ENCODE results near the gene HSD17B2.

Gene HSD17B2

DNA sequence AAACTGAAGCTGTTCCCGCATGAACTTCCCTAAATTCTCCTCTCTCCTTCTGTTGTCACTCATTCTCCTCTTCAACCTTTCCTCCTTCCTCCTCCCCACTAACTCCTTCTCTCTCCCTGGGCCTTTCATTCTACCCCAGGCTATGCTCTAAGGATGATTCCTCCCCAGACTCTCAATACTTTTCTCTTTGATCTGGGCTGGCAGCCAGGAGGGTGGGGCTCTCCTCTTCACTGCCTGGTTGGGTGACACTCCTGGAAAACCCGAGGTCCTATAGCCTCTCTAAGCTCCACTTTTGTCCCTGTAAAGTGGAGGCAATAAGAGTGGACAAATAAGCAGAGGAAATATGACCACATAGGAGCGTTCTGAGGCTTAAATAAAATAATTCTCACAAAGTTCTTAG is 46.2 kb downstream of the HSD17B2 start:
- Histone ChIP-seq H3K27ac (replicated peaks) (no peak overlapping the region), H3K27me3 (ENCODE audit: insufficient read depth, poor library complexity, severe bottlenecking) (no peaks in the 10 kb centered on the region), H3K4me3 (replicated peaks; ENCODE audit: insufficient read depth, low read length) (no peak overlapping the region)
- no peak for DNase-seq (ENCODE audit: low read depth in 1 of 2, low spot score in 1 of 2)
- TF ChIP-seq, protein P1, sequence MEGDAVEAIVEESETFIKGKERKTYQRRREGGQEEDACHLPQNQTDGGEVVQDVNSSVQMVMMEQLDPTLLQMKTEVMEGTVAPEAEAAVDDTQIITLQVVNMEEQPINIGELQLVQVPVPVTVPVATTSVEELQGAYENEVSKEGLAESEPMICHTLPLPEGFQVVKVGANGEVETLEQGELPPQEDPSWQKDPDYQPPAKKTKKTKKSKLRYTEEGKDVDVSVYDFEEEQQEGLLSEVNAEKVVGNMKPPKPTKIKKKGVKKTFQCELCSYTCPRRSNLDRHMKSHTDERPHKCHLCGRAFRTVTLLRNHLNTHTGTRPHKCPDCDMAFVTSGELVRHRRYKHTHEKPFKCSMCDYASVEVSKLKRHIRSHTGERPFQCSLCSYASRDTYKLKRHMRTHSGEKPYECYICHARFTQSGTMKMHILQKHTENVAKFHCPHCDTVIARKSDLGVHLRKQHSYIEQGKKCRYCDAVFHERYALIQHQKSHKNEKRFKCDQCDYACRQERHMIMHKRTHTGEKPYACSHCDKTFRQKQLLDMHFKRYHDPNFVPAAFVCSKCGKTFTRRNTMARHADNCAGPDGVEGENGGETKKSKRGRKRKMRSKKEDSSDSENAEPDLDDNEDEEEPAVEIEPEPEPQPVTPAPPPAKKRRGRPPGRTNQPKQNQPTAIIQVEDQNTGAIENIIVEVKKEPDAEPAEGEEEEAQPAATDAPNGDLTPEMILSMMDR (IDR thresholded peaks at IDR 0.05; ENCODE audit: insufficient read depth, low read length), result no peak
- TF ChIP-seq SPI1 (IDR thresholded peaks at IDR 0.05; ENCODE audit: borderline replicate concordance, low read depth) (no peak), POLR2AphosphoS5 (IDR thresholded peaks at IDR 0.05; ENCODE audit: low read depth) (no peak), GABPA (IDR thresholded peaks at IDR 0.05; ENCODE audit: low read depth) (no peak)

DNA sequence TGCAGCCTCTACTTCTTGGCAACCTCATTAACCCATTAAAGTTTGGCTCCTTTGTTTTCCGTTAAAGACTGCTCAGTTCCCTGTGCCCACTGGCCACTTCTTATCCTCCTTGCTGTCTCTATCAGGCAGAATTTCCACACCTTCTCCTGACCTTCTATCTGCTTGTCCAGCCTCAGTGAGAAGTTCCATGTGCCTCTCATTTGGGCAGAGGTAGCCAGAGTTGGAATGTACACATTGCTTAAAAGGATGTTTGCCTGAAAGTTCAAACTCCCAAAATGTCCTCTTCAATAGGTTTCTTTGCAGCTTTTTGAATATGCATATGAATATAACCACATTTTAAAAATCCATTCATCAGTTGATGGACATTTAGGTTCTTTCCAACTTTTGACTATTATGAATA is 47.0 kb downstream of the HSD17B2 start:
- Histone ChIP-seq H3K27ac (replicated peaks) (no peak overlapping the region), H3K27me3 (ENCODE audit: insufficient read depth, poor library complexity, severe bottlenecking) (no peaks in the 10 kb centered on the region), H3K4me3 (replicated peaks; ENCODE audit: insufficient read depth, low read length) (no peak overlapping the region)
- TF ChIP-seq, protein P1 (IDR thresholded peaks at IDR 0.05; ENCODE audit: insufficient read depth, low read length), result no peak
- no peak for TF ChIP-seq GABPA (IDR thresholded peaks at IDR 0.05; ENCODE audit: low read depth)
- DNase-seq (ENCODE audit: low read depth in 1 of 2, low spot score in 1 of 2), result no peak

DNA sequence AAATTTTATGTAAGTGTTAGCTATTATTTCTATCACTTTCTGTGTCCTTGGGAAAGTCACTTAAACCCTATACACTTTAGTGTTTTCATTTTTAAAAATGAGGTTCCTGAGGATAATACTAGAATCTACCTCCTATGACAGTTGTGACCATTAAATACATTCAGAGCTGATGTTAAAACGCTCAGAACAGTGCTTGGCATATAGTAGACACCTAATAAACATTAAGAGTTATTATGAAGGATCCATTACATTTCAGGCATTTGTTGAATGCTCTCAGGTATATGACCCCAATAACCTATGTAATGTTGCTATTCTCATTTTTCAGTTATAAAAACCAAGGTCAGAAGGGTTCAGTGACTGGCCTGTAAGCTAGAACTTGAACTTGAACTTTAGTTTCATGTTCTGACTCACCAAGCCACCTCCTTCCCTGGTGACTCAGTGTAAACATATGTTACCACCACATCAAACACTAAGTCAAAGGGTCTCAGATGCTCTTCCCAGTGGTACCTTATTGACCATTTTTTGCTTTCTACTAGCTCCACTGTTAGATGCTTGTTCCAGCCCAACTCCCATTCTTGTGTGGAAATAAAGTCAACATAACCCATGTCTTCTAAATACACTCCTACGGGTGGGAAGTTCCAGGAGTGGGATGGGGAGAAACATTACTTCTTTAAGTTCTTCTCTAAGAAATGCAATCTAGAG is 47.6 kb downstream of the HSD17B2 start:
- Histone ChIP-seq H3K27ac (replicated peaks) (no peak overlapping the region), H3K4me3 (replicated peaks; ENCODE audit: insufficient read depth, low read length) (no peak overlapping the region), H3K27me3 (ENCODE audit: insufficient read depth, poor library complexity, severe bottlenecking) (no peaks in the 10 kb centered on the region)
- TF ChIP-seq, protein P2, sequence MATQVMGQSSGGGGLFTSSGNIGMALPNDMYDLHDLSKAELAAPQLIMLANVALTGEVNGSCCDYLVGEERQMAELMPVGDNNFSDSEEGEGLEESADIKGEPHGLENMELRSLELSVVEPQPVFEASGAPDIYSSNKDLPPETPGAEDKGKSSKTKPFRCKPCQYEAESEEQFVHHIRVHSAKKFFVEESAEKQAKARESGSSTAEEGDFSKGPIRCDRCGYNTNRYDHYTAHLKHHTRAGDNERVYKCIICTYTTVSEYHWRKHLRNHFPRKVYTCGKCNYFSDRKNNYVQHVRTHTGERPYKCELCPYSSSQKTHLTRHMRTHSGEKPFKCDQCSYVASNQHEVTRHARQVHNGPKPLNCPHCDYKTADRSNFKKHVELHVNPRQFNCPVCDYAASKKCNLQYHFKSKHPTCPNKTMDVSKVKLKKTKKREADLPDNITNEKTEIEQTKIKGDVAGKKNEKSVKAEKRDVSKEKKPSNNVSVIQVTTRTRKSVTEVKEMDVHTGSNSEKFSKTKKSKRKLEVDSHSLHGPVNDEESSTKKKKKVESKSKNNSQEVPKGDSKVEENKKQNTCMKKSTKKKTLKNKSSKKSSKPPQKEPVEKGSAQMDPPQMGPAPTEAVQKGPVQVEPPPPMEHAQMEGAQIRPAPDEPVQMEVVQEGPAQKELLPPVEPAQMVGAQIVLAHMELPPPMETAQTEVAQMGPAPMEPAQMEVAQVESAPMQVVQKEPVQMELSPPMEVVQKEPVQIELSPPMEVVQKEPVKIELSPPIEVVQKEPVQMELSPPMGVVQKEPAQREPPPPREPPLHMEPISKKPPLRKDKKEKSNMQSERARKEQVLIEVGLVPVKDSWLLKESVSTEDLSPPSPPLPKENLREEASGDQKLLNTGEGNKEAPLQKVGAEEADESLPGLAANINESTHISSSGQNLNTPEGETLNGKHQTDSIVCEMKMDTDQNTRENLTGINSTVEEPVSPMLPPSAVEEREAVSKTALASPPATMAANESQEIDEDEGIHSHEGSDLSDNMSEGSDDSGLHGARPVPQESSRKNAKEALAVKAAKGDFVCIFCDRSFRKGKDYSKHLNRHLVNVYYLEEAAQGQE (IDR thresholded peaks at IDR 0.05; ENCODE audit: insufficient replicate concordance, low read depth), result no peak
- TF ChIP-seq, protein P1 (IDR thresholded peaks at IDR 0.05; ENCODE audit: insufficient read depth, low read length), result no peak
- TF ChIP-seq SPI1 (IDR thresholded peaks at IDR 0.05; ENCODE audit: borderline replicate concordance, low read depth) (no peak), POLR2AphosphoS5 (IDR thresholded peaks at IDR 0.05; ENCODE audit: low read depth) (no peak), GABPA (IDR thresholded peaks at IDR 0.05; ENCODE audit: low read depth) (no peak)
- DNase-seq (ENCODE audit: low read depth in 1 of 2, low spot score in 1 of 2), result no peak

DNA sequence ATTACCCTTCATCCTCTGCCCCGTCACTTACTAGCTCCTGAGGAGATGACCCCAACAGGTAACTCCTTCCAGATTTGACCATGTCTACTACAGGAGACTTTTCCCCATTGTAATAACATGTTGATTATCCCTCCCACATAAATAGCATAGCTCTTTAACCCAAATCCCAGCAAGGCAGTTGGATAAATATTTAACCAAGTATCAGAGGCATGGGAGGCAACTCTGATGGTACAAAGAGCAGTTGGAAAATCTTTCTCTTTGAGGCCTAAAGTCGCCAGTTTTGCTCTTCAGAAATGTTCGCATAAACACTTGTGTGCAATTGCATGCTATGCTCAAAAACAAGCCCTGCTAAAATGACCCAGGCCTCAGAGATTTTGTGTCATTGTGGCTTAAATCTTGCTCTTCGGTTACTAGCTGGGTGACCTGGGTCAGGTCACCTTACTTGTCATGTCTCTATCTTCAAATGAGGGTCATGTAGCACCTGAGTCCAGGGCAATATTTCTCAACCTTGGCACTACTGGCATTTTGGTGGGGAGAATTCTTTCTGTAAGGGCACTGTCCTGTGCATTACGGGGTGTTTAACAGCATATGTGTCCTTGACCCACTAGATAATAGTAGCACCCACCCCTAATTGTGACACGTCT is 48.8 kb downstream of the HSD17B2 start:
- no peak for DNase-seq (ENCODE audit: low read depth in 1 of 2, low spot score in 1 of 2)
- Histone ChIP-seq H3K27me3 (ENCODE audit: insufficient read depth, poor library complexity, severe bottlenecking) (no peaks in the 10 kb centered on the region), H3K4me3 (replicated peaks; ENCODE audit: insufficient read depth, low read length) (no peak overlapping the region), H3K27ac (replicated peaks) (no peak overlapping the region)
- TF ChIP-seq SPI1 (IDR thresholded peaks at IDR 0.05; ENCODE audit: borderline replicate concordance, low read depth) (no peak), GABPA (IDR thresholded peaks at IDR 0.05; ENCODE audit: low read depth) (no peak), POLR2AphosphoS5 (IDR thresholded peaks at IDR 0.05; ENCODE audit: low read depth) (no peak)
- TF ChIP-seq, protein P1 (IDR thresholded peaks at IDR 0.05; ENCODE audit: insufficient read depth, low read length), result no peak
- TF ChIP-seq, protein P2 (IDR thresholded peaks at IDR 0.05; ENCODE audit: insufficient replicate concordance, low read depth), result no peak
